HG02938 (cell line): ENCODE results near the gene RAD54L2.
"Not testable (repeated sequence)": the region's sequence is repeated elsewhere in the genome, so short reads cannot be mapped to it uniquely, and the experiment has no call there.

Experiments used
- ATAC-seq: cut with Tn5 transposase; IDR thresholded peaks from one replicate; pipeline ENCODE4 v1.9.1; 2021; ENCODE audit warnings: mild to moderate bottlenecking, moderate library complexity; ENCODE audit not compliant: unreplicated experiment

RAD54L2 gene, protein sequence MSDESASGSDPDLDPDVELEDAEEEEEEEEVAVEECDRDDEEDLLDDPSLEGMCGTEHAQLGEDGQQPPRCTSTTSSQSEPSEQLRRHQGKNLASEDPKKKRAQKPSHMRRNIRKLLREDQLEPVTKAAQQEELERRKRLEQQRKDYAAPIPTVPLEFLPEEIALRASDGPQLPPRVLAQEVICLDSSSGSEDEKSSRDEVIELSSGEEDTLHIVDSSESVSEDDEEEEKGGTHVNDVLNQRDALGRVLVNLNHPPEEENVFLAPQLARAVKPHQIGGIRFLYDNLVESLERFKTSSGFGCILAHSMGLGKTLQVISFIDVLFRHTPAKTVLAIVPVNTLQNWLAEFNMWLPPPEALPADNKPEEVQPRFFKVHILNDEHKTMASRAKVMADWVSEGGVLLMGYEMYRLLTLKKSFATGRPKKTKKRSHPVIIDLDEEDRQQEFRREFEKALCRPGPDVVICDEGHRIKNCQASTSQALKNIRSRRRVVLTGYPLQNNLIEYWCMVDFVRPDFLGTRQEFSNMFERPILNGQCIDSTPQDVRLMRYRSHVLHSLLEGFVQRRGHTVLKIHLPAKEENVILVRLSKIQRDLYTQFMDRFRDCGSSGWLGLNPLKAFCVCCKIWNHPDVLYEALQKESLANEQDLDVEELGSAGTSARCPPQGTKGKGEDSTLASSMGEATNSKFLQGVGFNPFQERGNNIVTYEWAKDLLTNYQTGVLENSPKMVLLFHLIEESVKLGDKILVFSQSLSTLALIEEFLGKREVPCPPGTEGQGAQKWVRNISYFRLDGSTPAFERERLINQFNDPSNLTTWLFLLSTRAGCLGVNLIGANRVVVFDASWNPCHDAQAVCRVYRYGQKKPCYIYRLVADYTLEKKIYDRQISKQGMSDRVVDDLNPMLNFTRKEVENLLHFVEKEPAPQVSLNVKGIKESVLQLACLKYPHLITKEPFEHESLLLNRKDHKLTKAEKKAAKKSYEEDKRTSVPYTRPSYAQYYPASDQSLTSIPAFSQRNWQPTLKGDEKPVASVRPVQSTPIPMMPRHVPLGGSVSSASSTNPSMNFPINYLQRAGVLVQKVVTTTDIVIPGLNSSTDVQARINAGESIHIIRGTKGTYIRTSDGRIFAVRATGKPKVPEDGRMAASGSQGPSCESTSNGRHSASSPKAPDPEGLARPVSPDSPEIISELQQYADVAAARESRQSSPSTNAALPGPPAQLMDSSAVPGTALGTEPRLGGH (N-terminal part only)

DNA sequence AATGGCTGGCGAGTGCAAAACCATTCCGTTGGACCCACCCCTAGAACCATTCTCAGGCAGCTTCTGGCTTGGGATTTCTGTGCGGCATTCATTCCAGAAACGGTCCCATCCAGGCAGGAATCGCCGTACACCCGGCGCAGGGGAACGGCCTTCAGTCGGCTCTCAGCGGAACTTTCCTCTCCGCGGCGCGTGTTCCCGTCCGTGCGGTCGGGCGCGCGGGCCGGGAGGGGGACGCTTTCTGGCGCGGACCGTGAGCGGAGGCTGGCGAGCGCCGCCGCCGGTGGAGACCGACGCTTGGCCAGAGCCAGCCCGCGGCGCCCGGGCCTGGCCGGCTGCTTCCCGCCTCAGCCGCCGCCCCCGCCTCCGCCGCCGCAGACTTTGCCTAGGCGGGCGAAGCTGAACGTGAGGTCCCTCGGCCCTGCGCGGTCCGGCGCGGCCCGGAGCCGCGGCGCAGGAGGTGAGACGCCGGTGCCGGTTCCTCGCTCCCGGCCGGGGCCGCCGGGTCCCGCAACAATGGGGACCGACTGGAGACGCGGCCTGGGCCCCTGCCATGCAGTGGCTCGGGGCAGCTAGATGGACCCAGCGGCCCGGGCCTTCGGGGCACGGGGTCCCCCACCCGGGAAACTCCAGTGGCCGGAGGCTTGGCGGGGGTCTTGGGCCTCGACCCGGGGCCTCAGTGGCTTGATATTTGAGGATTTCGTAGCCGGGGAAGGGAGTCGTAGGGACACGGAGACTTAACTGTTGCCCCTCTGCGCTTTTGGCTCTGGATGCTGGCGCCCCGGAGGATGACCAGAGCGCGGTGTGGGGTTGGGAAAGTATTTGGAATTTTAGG is at the start of gene RAD54L2:
TSS of gene RAD54L2 (plus strand) at position 261 of the 832 bp plus-strand sequence. CDS start 51,702 bp downstream, outside the sequence.
- peak; percentile 61 for ATAC-seq

DNA sequence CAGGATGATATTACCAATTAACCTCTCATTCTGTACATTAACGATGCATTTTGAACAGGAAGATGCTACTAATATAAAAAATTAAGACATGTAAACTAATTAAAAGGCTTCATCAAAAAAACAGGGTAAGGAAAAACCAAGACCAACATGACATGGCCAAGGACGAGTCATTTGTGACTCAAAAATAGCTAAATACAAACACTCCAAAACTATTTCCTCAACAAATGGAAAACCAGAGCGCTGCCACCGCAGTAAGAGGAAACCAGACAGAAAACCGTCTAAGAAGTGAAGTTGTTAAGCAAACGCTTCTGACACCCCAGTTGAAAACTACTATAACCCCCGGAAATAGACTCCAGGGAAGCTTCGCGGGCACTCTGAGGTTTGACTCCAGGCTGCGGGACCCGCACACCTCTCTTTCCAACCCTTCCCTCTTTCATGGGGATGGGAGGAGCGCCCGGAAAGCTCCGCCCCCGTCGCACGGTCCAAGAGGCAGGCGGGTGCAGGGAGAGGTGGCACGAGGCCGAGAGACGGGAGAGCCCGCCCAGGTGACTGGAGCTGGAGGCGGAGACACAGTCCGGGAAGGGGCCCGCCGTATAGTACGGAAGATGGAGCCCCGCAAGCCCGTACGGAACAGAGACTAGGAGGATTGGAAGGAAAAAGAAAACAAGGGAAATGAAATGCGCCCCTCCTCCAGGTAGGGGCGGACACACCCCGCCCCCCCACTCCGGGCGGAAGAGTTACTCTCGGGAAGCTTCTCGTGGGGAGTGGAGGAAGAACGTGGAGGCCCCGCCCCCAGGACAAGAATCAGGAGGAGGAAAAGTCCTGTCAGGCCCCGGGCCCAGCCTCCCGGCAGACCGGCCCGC is 39.4 kb upstream of the RAD54L2 start:
- peak; percentile 49 for ATAC-seq

DNA sequence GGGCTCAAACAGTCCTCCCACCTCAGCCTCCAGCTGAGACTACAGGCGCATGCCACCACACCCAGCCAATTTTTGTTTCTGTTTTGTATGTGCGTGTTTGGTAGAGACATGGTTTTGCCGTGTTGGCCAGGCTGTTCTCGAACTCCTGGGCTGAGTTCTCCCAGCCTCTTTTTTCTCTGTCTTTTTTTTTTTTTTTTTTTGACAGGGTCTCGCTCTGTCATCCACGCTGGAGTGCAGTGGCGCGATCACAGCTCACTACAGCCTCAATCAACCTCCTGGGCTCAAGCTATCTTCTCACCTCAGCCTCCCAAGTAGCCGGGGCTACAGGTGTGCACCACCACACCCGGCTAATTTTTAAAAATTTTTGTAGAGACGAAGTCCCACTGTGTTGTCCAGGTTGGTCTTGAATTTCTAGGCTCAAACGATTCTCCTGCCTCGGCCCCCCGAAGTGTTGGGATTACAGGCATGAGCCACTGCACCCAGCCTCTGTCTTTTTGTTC is 37.8 kb upstream of the RAD54L2 start:
- ATAC-seq: no peak

- ATAC-seq: no peak
Measured at GRCh38 chr3:51501833-51502561, 36.5 kb upstream of the RAD54L2 start.

GRCh38 chr3:51502562-51502910 is 36.0 kb upstream of the RAD54L2 start:
- no peak for ATAC-seq

- no peak for ATAC-seq
Measured at GRCh38 chr3:51503007-51503406, 35.5 kb upstream of the RAD54L2 start.

DNA sequence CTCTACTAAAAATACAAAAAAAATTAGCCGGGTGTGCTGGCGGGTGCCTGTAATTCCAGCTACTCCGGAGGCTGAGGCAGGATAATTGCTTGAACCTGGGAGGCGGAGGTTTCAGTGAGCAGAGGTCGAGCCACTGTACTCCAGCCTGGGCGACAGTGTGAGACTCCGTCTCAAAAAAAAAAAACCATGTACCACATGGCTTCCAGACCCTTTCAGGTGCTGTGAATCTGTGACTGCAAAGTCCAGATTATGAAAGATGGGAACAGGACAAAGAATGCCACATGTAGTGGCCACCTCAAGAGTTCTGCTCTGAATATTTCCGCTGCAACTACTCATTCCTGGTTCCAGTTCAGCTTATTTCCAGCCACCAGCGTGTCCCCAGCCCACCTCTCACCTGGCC is 30.3 kb upstream of the RAD54L2 start:
- ATAC-seq: no peak

DNA sequence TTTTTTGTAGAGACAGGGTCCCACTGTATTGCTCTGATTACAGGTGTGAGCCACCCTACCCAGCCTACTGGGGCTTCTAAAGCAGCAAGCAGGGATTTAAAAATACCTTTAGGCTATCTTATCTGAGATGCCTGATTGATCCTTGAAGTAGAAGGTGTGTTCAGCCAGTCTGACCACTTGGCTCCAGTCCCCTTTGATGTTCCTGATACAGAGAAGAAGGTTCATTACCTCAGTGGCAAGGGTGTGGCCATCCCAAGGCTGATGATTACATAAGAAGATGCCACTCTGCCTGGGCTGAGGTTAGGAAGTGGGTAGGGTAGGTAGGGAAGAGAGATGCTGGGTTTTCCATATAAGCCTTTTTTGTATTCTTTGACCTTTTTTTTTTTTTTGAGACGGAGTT is 27.5 kb upstream of the RAD54L2 start:
- no peak for ATAC-seq

DNA sequence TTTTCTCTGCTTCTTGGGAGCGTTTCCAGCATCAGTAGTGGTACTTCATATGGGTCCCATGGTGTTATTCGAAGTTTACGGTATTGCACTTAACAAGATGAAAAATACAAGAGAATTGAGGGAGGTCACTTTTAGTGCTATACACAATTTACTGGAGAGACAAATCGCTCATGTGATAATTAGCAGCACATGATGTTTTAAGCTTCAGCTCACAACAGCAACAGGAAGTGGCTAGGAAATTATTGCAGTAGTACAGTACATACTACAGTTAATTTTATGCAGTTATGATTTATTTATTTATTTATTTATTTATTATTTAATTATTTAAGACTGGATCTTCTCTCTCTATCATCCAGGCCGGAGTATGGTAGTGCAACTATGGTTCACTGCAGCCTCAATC is 24.3 kb upstream of the RAD54L2 start:
- no peak for ATAC-seq

GRCh38 chr3:51519848-51520247 is 18.7 kb upstream of the RAD54L2 start:
- no peak for ATAC-seq

- ATAC-seq: peak; percentile 71
Measured at GRCh38 chr3:51520906-51521730, 17.4 kb upstream of the RAD54L2 start.

- no peak for ATAC-seq
Measured at GRCh38 chr3:51522273-51522962, 16.1 kb upstream of the RAD54L2 start.

- not testable (repeated sequence) for ATAC-seq
Measured at GRCh38 chr3:51524874-51525273, 13.6 kb upstream of the RAD54L2 start.

- no peak for ATAC-seq
Measured at GRCh38 chr3:51530485-51530884, 8.0 kb upstream of the RAD54L2 start.

DNA sequence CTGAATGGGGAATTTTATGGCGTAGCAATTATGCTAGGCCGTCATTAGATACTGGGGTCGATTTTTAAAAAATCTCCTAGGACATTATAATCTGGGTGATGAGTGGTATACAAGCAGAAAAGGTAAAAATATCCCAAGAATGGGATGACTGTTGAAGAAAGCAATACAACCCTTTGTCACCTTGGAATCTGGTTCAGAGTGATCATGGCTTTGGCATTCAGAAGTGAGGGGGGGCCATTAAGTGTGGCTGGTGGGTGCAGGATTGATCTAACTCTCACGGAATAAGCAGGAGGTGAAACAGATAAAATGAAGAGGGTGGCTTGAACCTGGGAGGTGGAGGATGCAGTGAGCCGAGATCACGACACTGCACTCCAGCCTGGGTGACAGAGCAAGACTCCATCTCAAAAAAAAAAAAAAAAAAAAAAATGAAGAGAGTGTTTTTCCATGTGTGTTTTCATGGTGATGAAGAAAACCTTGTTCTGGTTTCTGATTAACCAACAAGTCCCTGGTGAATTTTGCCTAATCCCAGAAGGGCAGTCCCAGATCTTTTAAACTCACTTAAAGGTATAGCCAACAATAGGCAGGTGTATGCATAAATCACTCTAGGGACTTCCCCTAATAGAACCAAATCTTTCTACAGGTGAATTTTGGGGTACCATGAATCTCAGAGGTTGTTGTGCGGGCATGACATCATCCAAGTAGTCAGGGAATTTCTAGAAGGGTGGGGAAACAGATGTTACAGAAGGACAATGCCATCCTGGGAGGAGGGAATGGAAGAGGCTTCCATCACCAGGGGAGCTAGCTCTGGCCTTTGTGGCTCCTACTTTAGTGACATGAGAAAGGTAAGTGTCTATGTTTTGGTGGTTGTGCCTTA is 3.1 kb upstream of the RAD54L2 start:
- no peak for ATAC-seq

GRCh38 chr3:51537631-51538030 is 888 bp upstream of the RAD54L2 start:
- ATAC-seq: not testable (repeated sequence)
